NCI-H446 (cell line): Measurements from ENCODE around the gene ASPG.

Source experiments
- DNase-seq, 2 experiments: peaks; one replicate each; lab custom pipeline; 2025; lab: John Stamatoyannopoulos, UW

The ASPG gene

GRCh38 chr14:104085032-104085888 is at the start of gene ASPG:
TSS of gene ASPG (plus strand) at chr14:104085700. CDS start at chr14:104085771, 71 bp downstream.
- DNase-seq = no peak

GRCh38 chr14:104036212-104036611 is 49.3 kb upstream of the ASPG start:
- DNase-seq = no peak

GRCh38 chr14:104037074-104037473 is 48.4 kb upstream of the ASPG start:
- no peak for DNase-seq

- DNase-seq = peak in 1 of 2 experiments; percentile 31
Measured at GRCh38 chr14:104037903-104038302, 47.6 kb upstream of the ASPG start.

- DNase-seq = no peak
Measured at GRCh38 chr14:104039214-104039613, 46.3 kb upstream of the ASPG start.

- no peak for DNase-seq
Measured at GRCh38 chr14:104040539-104040938, 45.0 kb upstream of the ASPG start.

- DNase-seq = no peak
Measured at GRCh38 chr14:104041430-104042104, 43.9 kb upstream of the ASPG start.

- DNase-seq = no peak
Measured at GRCh38 chr14:104044016-104044415, 41.5 kb upstream of the ASPG start.

- no peak for DNase-seq
Measured at GRCh38 chr14:104047761-104048160, 37.7 kb upstream of the ASPG start.

GRCh38 chr14:104048758-104049507 is 36.6 kb upstream of the ASPG start:
- no peak for DNase-seq

- DNase-seq = no peak
Measured at GRCh38 chr14:104049576-104050240, 35.8 kb upstream of the ASPG start.

- DNase-seq = no peak
Measured at GRCh38 chr14:104051092-104051813, 34.2 kb upstream of the ASPG start.

GRCh38 chr14:104054222-104054905 is 31.1 kb upstream of the ASPG start:
- no peak for DNase-seq

- no peak for DNase-seq
Measured at GRCh38 chr14:104062281-104062680, 23.2 kb upstream of the ASPG start.

- no peak for DNase-seq
Measured at GRCh38 chr14:104064003-104064402, 21.5 kb upstream of the ASPG start.

GRCh38 chr14:104066279-104066678 is 19.2 kb upstream of the ASPG start:
- DNase-seq = no peak

- no peak for DNase-seq
Measured at GRCh38 chr14:104066719-104067295, 18.7 kb upstream of the ASPG start.

GRCh38 chr14:104069541-104069940 is 16.0 kb upstream of the ASPG start:
- DNase-seq = no peak

GRCh38 chr14:104072586-104072985 is 12.9 kb upstream of the ASPG start:
- no peak for DNase-seq

- no peak for DNase-seq
Measured at GRCh38 chr14:104073764-104074163, 11.7 kb upstream of the ASPG start.
